HepG2 (cell line): Measurements from ENCODE around the gene MEGF6. TPM values are rescaled to one million over a fixed set of nuclear protein-coding genes. Genes with fewer than 3 reads are reported as not detected.

ENCODE experiments used
- ADNP ChIP-seq: sonication (generic); formaldehyde crosslinking; IDR thresholded peaks from 2 replicates; pipeline ENCODE4 v1.4.0; 2020; ENCODE audit warnings: missing genetic modification reagents
- AGO1 ChIP-seq: fragments of 200-400 bp; formaldehyde crosslinking; IDR thresholded peaks from 2 replicates; pipeline ENCODE4 v1.6.1; 2017; ENCODE audit warnings: mild to moderate bottlenecking, low read depth, low read length, moderate library complexity; ENCODE audit not compliant: poor library complexity, severe bottlenecking
- CC2D1A ChIP-seq: sonication (generic); formaldehyde crosslinking; IDR thresholded peaks from 2 replicates; pipeline ENCODE4 v1.8.1; 2023; ENCODE audit warnings: mild to moderate bottlenecking, missing genetic modification reagents
- CEBPB ChIP-seq: IDR thresholded peaks from 2 replicates; pipeline ENCODE4 v1.6.1; 2011; ENCODE audit warnings: low read depth, low read length, improper control_type of control experiment, borderline replicate concordance
- CEBPG ChIP-seq: IDR thresholded peaks from 2 replicates; pipeline ENCODE4 v1.6.1; 2016
- EEA1 ChIP-seq: sonication (generic); formaldehyde crosslinking; IDR thresholded peaks from 2 replicates; pipeline ENCODE4 v1.5.1; 2020; ENCODE audit warnings: mild to moderate bottlenecking, missing genetic modification reagents, borderline replicate concordance
- EED ChIP-seq: sonication (generic); formaldehyde crosslinking; IDR thresholded peaks from 2 replicates; pipeline ENCODE4 v1.5.0; 2020; ENCODE audit warnings: mild to moderate bottlenecking, missing genetic modification reagents
- ELF1 ChIP-seq: sonication (generic); formaldehyde crosslinking; IDR thresholded peaks from 2 replicates; pipeline ENCODE4 v1.4.0; 2020; ENCODE audit warnings: missing genetic modification reagents
- FOXP1 ChIP-seq, 2 experiments: fragments of 450-650 bp in 1 of 2; IDR thresholded peaks; 2 replicates each; pipeline ENCODE4 v1.6.1; 2017 to 2018; ENCODE audit warnings: antibody characterized with exemption in 1 of 2
- GABPB1 ChIP-seq: IDR thresholded peaks from 2 replicates; pipeline ENCODE4 v1.6.1; 2016; ENCODE audit warnings: mild to moderate bottlenecking, missing genetic modification reagents, moderate library complexity, missing compliant biosample characterization
- GATAD2A ChIP-seq: IDR thresholded peaks from 2 replicates; pipeline ENCODE4 v1.6.1; 2016
- HOXA3 ChIP-seq: sonication (generic); formaldehyde crosslinking; IDR thresholded peaks from 2 replicates; pipeline ENCODE4 v1.5.0; 2020; ENCODE audit warnings: missing genetic modification reagents
- LRRFIP1 ChIP-seq: sonication (generic); formaldehyde crosslinking; conservative IDR thresholded peaks from 2 replicates; pipeline ENCODE4 v1.4.0; 2020; ENCODE audit warnings: missing genetic modification reagents
- MAX ChIP-seq: IDR thresholded peaks from 2 replicates; pipeline ENCODE4 v1.6.1; 2012; ENCODE audit warnings: inconsistent platforms
- MXI1 ChIP-seq: IDR thresholded peaks from 3 replicates; pipeline ENCODE4 v1.6.1; 2012; ENCODE audit warnings: low read depth, low read length, inconsistent platforms, borderline replicate concordance
- NR0B2 ChIP-seq: sonication (generic); formaldehyde crosslinking; IDR thresholded peaks from 2 replicates; pipeline ENCODE4 v1.4.0; 2020; ENCODE audit warnings: mild to moderate bottlenecking, missing genetic modification reagents
- RXRB ChIP-seq: IDR thresholded peaks from 2 replicates; pipeline ENCODE4 v1.6.1; 2016; ENCODE audit warnings: borderline replicate concordance, missing genetic modification reagents, missing compliant biosample characterization
- SOX5 ChIP-seq: IDR thresholded peaks from 2 replicates; pipeline ENCODE4 v1.6.1; 2016; ENCODE audit warnings: borderline replicate concordance
- ZBTB20 ChIP-seq: sonication (generic); formaldehyde crosslinking; IDR thresholded peaks from 2 replicates; pipeline ENCODE4 v1.8.1; 2023; ENCODE audit warnings: missing genetic modification reagents, low read depth, mild to moderate bottlenecking, borderline replicate concordance
- ZBTB38 ChIP-seq: sonication (generic); formaldehyde crosslinking; IDR thresholded peaks from 2 replicates; pipeline ENCODE4 v1.5.1; 2020; ENCODE audit warnings: mild to moderate bottlenecking, missing genetic modification reagents
- ZNF160 ChIP-seq: sonication (generic); formaldehyde crosslinking; IDR thresholded peaks from 2 replicates; pipeline ENCODE4 v1.8.0; 2022; ENCODE audit warnings: mild to moderate bottlenecking, inconsistent platforms, missing genetic modification reagents
- ZNF331 ChIP-seq: sonication (generic); formaldehyde crosslinking; IDR thresholded peaks from 2 replicates; pipeline ENCODE4 v1.4.0; 2020; ENCODE audit warnings: missing genetic modification reagents
- ZNF333 ChIP-seq: sonication (generic); formaldehyde crosslinking; IDR thresholded peaks from 2 replicates; pipeline ENCODE4 v1.4.0; 2020; ENCODE audit warnings: mild to moderate bottlenecking, missing genetic modification reagents, borderline replicate concordance
- ZNF598 ChIP-seq: sonication (generic); formaldehyde crosslinking; IDR thresholded peaks from 2 replicates; pipeline ENCODE4 v1.5.1; 2020; ENCODE audit warnings: mild to moderate bottlenecking, missing genetic modification reagents, borderline replicate concordance
- ZNF768 ChIP-seq: sonication (generic); formaldehyde crosslinking; IDR thresholded peaks from 2 replicates; pipeline ENCODE4 v1.4.0; 2020; ENCODE audit warnings: missing genetic modification reagents
- ZNF891 ChIP-seq: sonication (generic); formaldehyde crosslinking; IDR thresholded peaks from 2 replicates; pipeline ENCODE4 v1.5.0; 2020; ENCODE audit warnings: mild to moderate bottlenecking, missing genetic modification reagents
- polyA plus RNA-seq, 8 experiments: library from polyadenylated mRNA; depleted of rRNA in 3 of 8; stranded (reverse) in 7 of 8; unstranded in 1 of 8; fragments of >200 nt; fragmentation: Illumina TruSeq in 4 of 8; extraction: Trizol in 4 of 8; gene quantifications; 2 replicates each; pipeline versions ENCODE4 v1.2.1 to v1.2.3, GENCODE V29; 2011 to 2016; ENCODE audit warnings: low read depth in 4 of 8, missing spikeins in 1 of 8, mixed read lengths in 1 of 8; ENCODE audit not compliant: insufficient read depth in 1 of 8
- total RNA-seq, 5 experiments: library from RNA; depleted of rRNA; stranded (reverse); fragments of >200 nt; fragmentation: Illumina TruSeq; extraction: Trizol; gene quantifications; 2 replicates each; pipeline ENCODE4 v1.2.3, GENCODE V29; 2016; ENCODE audit warnings: low read depth in 1 of 5
- TF ChIP-seq, protein P1 (sequence below): sonication (generic); formaldehyde crosslinking; IDR thresholded peaks from 2 replicates; pipeline ENCODE4 v1.5.0; 2020; ENCODE audit warnings: missing genetic modification reagents

MEGF6 gene
- total and polyA plus RNA-seq, 2 of the 13 experiments (the other 11 are each of a cell fraction or from before 2014, with no cell fraction given): 1.9 TPM

DNA sequence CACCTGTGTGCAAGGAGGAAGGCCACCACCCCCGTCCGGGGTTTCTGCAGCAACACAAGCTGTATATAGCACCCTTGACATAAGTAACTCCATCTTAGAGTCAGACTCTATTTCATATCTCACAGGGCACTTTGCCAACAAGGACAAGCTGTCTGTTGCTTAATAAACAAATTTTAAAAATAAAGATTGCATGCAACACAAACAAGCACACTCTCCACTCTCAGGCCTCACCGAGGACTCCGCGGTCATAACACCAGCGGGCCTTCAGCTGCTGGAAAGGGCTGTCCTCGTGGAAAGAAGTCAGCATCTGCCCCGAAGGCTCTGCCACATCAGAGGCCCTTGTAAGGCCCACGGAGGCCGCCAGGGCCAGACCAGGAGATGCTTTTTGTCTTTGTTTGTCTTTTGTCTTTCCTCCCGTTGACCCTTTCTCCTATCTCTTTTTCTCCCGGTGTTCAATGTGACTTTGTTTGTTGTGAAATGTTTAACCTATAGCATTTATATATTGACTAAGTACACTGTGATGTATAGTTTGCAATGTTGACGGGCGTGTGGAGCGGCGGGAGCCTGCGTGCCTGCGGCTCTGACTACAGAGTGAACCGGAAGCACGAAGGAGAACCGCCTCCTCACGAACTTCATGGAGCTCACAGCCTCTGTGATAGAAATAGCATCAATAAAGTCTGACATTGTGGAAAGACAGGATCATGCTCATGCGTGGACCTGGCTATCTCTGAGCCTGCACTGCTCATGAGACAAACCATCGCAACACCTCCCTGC, 24.1 kb downstream of the MEGF6 start (continued):
- TF ChIP-seq ZNF891 (CRISPR knock-in tag) (no peak), RXRB (CRISPR knock-in tag) (0 out of 2 replicates have a peak, but pooled peaks have one; percentile 17), AGO1 (no peak), EED (CRISPR knock-in tag) (no peak), ZNF333 (CRISPR knock-in tag) (no peak), EEA1 (CRISPR knock-in tag) (no peak), ZBTB20 (CRISPR knock-in tag) (peak; percentile 99; the same call in 1 of the 2 replicates), NR0B2 (no peak), SOX5 (CRISPR knock-in tag) (peak; percentile 56; the same call in 1 of the 2 replicates), CEBPG (CRISPR knock-in tag) (no peak), ZNF768 (CRISPR knock-in tag) (no peak), ADNP (CRISPR knock-in tag) (no peak), ELF1 (CRISPR knock-in tag) (0 out of 2 replicates have a peak, but pooled peaks have one; percentile 32), FOXP1 (IDR thresholded peaks at IDR 0.05) (no peak), FOXP1 (CRISPR knock-in tag; IDR thresholded peaks at IDR 0.05) (peak; percentile 26; the same call in 1 of the 2 replicates), GABPB1 (CRISPR knock-in tag) (peak; percentile 41; the same call in 1 of the 2 replicates), MAX (0 out of 2 replicates have a peak, but pooled peaks have one; percentile 8), ZNF598 (CRISPR knock-in tag) (no peak), MXI1 (no peak), CEBPB (no peak), ZNF331 (no peak), HOXA3 (CRISPR knock-in tag) (0 out of 2 replicates have a peak, but pooled peaks have one; percentile 26), ZNF160 (CRISPR knock-in tag) (no peak), LRRFIP1 (CRISPR knock-in tag) (no peak), CC2D1A (no peak), GATAD2A (CRISPR knock-in tag) (peak; percentile 25; the same call in 1 of the 2 replicates), ZBTB38 (CRISPR knock-in tag) (no peak)
- TF ChIP-seq, protein P1, sequence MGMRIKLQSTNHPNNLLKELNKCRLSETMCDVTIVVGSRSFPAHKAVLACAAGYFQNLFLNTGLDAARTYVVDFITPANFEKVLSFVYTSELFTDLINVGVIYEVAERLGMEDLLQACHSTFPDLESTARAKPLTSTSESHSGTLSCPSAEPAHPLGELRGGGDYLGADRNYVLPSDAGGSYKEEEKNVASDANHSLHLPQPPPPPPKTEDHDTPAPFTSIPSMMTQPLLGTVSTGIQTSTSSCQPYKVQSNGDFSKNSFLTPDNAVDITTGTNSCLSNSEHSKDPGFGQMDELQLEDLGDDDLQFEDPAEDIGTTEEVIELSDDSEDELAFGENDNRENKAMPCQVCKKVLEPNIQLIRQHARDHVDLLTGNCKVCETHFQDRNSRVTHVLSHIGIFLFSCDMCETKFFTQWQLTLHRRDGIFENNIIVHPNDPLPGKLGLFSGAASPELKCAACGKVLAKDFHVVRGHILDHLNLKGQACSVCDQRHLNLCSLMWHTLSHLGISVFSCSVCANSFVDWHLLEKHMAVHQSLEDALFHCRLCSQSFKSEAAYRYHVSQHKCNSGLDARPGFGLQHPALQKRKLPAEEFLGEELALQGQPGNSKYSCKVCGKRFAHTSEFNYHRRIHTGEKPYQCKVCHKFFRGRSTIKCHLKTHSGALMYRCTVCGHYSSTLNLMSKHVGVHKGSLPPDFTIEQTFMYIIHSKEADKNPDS: no peak
